SKM-1 (cell line): ENCODE measurements around the gene POM121C.
"Not testable (repeated sequence)": the region's sequence is repeated elsewhere in the genome, so short reads cannot be mapped to it uniquely, and the experiment has no call there.

Source experiments
- DNase-seq: peaks from one replicate; lab custom pipeline; 2025; ENCODE audit not compliant: unreplicated experiment; lab: John Stamatoyannopoulos, UW

Gene POM121C

DNA sequence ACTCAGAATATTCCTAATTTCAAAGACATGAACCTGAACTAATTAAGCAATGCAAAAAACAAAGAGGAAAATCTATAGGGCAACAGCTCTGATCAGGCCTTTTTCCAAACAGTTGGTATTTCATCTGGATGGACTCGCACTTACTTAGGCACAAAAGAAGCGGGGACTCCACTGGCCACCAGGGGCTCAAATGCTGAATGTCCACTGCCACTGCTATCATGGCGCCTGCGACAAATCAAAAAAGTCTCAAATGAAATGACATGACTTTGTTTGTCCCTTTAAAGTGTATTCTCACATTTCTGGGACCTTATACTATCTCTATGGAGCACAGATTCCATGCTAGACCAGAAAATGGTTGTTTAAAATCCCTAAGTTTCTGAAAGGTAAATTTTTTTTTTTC lies 47.1 kb downstream of the POM121C start:
- not testable (repeated sequence) for DNase-seq

DNA sequence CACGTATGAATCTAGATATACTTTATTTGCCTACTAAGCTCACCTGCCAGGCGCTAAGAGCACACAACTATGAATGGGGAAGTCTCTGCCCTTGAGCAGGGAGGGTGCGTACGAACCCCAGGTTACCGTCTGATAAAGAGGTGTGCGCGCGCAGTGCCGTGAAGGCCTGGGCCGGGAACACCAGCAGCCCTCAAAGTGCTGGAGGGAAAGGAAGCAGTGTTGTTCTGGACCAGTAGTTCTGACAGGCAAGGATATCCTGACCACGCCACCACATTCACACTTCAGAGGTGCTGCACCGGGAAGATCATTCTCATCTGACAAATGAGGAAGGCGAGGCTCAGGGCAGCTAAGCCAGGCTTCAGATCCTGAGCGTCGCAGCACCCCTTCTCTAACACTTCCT lies 62.6 kb downstream of the POM121C start:
- DNase-seq: not testable (repeated sequence)

DNA sequence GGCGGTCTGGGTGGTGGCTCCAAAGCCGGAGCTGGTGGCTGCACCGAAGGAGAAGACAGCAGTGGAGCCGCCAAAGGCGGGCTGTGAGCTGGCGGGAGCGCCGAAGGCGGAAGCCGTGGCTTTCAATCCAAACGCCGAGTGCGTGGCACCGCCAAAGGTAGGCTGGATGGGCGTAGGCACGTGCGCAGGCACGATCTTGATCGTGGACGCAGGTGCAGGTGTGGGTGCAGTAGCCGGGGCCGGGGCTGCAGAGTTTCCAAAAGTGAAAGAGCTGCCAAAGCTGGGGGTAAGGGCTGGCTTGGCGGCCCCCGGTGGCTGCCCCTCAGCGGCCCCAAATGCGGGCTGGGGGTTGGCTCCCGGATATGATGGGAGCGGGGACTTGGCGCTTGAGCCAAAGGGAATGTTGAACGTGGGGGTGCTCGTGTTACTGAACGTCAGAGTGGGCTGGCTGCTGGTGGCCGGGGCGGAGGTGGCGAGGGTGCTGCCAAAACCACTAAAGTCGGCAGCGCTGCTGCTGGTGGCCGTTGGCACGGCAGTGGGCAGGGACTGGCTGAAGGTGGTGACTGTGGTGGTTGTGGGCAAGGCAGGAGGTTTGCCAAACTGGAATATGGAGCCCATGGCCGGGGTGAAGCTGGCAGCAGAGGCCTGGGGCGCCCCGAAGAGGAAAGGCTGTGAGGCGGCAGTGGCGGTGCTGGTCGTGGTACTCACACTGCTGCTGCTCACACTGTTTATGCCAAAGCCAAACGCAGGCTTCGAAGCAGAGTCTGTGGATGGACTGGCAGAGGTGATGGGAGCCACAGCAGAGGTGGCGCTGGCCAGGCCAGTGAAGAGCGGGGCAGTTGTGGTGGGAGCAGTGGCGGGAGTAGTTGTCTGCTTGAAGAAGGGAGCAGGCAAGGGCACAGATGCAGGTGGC lies 64.0 kb downstream of the POM121C start:
- DNase-seq: not testable (repeated sequence)

DNA sequence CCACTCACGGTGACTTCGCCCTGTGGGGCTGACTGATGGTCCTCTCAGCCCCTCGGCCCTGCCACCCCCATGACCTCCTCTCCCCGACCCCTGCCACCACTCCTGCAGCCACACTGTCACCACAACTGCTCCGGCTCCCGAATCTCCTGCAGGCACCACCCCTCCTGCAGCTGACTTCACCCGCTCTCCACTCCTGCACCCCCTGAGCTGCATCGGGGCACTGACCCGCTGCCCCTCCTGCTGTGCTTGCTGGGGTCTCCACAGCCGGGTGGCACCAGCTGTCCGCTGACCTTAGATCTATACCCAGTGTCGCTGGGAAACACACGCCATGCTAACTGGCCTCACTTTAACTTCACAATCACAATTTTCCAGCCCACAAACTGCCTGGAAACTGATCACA lies 65.9 kb downstream of the POM121C start:
- not testable (repeated sequence) for DNase-seq

- DNase-seq: not testable (repeated sequence)
These were observed 66.4 kb downstream of the POM121C start for GRCh38 chr7:75419693-75420092.

DNA sequence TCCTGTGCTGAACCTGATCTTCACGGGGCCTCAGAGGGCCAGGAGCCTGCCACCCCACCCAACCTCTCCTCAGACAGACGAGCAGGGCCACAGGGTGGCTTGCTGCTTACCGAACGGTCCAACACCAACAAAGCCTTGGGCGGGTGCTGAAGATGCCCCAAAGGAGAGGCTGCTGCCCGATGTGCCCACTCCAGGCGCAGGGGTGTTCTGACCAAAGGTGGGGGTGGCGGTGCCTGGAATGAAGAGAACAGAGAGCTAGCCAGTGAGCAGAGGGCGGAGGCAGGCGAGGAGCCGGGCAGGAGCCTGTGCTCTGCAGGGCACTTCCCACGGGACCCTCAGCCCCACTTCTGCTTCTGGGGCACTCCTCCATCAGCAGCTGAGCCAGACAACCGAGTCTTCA lies 66.9 kb downstream of the POM121C start:
- not testable (repeated sequence) for DNase-seq

- not testable (repeated sequence) for DNase-seq
These were observed 67.7 kb downstream of the POM121C start for GRCh38 chr7:75418292-75418858.

- DNase-seq: not testable (repeated sequence)
These were observed 69.3 kb downstream of the POM121C start for GRCh38 chr7:75416787-75417186.

GRCh38 chr7:75415829-75416373 lies 70.2 kb downstream of the POM121C start:
- DNase-seq: not testable (repeated sequence)

DNA sequence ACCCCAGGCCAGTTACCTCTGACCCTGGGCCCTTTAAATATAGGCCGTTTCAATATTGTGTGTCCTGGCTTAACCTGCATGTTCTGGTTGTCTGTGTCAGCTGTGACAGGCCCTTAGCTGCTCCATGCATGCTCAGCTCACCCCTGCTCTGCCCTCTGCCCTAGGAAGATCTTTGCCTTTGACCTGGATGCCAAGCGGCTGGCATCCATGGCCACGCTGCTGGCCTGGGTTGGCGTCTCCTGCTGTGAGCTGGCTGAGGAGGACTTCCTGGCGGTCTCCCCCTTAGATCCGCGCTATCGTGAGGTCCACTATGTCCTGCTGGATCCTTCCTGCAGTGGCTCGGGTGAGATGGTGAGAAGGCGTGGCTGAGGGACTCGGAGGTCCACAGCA lies 70.7 kb downstream of the POM121C start:
- DNase-seq: not testable (repeated sequence)

- not testable (repeated sequence) for DNase-seq
These were observed 71.2 kb downstream of the POM121C start for GRCh38 chr7:75414708-75415427.

- DNase-seq: not testable (repeated sequence)
These were observed 71.9 kb downstream of the POM121C start for GRCh38 chr7:75414204-75414603.

- DNase-seq: not testable (repeated sequence)
These were observed 75.3 kb downstream of the POM121C start for GRCh38 chr7:75410823-75411173.

DNA sequence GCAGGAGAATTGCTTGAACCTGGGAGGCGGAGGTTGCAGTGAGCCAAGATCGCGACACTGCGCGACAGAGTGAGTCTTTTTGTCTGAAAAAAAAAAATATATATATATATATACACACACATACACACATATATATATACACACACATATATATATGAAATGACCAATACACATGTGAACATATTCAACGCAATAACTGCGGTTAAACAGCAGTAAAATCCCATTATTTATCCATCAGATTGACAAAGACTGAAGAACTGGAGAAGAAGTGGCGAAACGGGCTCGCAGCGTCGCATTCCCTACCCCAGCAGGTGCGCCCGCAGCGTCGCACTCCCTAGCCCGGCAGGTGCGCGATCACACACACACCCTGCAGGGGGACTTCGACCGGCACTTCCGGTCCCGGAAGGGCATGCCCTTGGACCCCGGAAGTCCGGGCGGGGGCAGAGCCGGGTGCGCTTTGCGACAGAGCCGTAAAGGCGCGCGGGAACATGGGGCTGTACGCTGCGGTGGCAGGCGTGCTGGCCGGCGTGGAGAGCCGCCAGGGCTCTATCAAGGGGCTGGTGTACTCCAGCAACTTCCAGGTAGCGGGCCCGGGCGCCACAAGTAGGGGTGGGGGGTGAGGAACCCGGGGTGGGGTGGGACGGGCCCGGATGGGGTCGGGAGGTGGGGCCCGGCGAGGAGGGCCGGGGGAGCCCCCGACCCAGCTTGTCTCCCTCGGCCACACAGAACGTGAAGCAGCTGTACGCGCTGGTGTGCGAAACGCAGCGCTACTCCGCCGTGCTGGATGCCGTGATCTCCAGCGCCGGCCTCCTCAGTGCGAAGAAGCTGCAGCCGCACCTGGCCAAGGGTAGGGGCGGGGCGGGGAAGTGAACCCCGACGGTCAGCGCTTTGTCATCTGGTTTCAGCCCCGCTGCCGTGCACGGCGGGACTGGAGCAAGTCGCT lies 75.9 kb downstream of the POM121C start:
- not testable (repeated sequence) for DNase-seq

DNA sequence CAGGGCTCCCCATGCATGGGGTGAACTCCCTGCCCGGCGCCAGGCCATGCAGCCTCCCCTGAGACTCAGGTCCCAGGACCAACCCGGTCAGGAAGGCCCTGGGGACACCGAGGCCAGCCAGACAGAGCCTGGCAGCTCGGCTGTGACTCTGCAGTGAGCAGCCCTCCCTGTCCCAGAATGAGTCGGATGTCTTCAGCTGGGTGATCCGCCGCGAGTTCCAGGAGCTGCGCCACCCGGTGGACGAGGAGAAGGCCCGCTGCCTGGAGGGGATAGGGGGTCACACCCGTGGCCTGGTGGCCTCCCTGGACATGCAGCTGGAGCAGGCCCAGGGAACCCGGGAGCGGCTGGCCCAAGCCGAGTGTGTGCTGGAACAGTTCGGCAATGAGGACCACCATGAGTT lies 81.4 kb downstream of the POM121C start:
- not testable (repeated sequence) for DNase-seq

- not testable (repeated sequence) for DNase-seq
These were observed 82.3 kb downstream of the POM121C start for GRCh38 chr7:75403455-75404443.

DNA sequence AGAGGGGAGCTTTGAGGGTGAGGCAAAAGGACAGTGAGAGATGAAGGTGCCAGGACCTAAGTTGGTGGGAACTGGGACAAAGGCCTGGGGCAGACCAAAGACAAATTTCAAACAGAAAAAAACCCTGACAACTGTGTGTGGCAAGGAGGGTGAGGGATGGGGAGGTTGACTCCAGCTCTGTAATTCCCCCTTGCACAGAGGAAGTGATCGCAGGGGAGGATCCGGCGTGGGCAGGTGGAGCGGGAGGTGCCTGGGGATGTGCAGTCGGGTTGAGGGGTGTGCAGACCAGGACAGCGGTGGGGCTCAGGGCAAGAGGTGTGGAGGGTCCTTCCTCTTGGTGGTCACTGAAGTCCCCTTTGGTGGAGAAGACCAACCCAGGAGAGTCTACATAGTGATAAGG lies 85.5 kb downstream of the POM121C start:
- not testable (repeated sequence) for DNase-seq

DNA sequence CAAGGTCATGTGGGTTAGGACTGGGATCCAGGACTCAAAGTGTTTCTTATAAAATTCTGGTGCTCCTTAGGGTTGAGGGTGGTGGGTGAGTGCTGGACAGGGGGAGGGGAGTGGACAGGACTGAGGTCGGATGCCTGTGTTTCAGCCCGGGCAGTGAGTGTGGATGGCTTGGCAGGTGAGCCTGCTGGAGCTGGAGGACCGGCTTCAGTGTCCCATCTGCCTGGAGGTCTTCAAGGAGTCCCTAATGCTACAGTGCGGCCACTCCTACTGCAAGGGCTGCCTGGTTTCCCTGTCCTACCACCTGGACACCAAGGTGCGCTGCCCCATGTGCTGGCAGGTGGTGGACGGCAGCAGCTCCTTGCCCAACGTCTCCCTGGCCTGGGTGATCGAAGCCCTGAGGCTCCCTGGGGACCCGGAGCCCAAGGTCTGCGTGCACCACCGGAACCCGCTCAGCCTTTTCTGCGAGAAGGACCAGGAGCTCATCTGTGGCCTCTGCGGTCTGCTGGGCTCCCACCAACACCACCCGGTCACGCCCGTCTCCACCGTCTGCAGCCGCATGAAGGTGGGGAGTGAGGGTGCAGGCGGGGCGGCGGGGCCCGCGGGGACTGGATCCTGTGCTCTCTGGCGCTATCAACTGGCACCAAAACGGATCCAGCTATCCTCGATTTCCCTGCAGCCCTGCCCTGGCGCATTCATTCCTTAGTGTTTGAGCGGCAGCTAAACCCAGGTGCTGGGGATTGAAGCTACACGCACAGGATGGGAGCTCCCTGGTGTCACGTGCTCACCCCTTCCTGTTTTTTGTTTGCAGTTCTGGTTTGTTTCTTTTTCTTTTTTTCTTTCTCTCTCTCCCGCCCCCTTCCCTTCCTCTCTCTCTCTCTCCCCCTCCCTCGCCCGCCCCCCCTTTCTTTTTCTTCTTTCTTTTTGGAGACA lies 87.1 kb downstream of the POM121C start:
- not testable (repeated sequence) for DNase-seq
